Measurements from ENCODE around the gene SLC37A2.
A peak's percentile ranks its signal among the peaks of the same experiment; 100 is the strongest.
"Not testable (repeated sequence)": the region's sequence is repeated elsewhere in the genome, so short reads cannot be mapped to it uniquely, and the experiment has no call there.

The SLC37A2 gene

DNA sequence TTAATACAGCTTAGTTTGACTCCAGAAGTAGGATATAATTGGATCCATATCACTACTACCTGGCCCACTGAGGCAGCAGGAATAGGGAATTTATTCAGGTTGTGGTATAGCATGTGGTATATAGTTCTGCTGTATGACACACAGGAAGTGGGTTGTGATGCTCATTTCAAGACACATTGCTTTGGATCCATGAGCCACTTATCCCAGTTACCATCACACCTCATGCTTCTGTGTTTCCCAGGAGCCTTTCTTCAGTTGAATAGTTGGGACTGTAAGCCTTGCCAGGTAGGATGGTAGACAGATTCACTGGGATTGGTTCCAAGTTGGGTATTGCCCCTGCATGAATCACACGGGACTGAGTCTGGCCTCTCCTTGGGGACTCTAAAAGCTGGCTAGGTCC is 9.9 kb upstream of the SLC37A2 start:
- H3K4me1 ChIP-seq, result peaks cover 0 to 4% (median 0%) of the 10 kb centered on the region in 10 experiments; a peak in 2 of 20 replicates

DNA sequence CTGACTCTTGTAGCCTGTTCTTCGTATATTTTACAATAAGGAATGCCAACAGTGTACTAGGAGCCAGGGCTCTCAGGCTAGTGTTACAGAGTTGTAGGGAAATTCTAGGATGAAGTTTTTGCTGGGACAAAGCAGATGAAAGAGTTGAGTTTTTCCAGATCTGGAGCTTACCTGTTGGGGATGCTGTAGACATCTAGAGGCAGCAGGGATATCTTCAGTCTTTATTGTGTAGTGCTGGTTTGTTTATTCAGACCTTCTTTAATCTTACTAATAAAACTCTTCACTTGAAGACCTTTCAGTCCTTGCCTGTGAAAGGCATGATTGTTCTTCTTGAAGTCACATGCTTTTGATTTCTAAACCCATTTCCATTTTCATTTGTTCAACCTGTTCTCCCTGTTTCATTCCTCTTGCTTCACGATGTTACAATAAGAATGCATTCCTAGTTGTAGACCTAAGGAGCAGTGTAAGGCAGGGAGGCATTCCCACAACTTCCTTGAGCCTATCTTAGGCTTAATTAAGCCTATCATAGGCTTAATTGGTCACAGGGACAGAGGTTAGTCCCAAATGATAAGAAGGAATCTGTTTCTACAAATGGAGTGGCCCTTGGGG is 7.9 kb upstream of the SLC37A2 start:
- H3K36me3 ChIP-seq, result no peaks in the 10 kb centered on the region
- no peaks in the 10 kb centered on the region for H4K20me1 ChIP-seq
- H3K4me2 ChIP-seq, result no peak overlapping the region
- H3K9ac ChIP-seq, result no peak overlapping the region
- H3K9me3 ChIP-seq (replicated peaks in 1 of 11), result no peaks in the 10 kb centered on the region
- peaks cover 0 to 4% (median 0%) of the 10 kb centered on the region in 10 experiments; a peak in 2 of 20 replicates for H3K4me1 ChIP-seq
- H3K27me3 ChIP-seq, result peaks cover 0 to 1% (median 0%) of the 10 kb centered on the region in 11 experiments; a peak in 1 of 22 replicates
- TF ChIP-seq Cebpa-rat (IDR thresholded peaks at IDR 0.05), result no peak
- no peak overlapping the region for H3K27ac ChIP-seq
- H3K4me3 ChIP-seq, result no peak overlapping the region

More for the DNA sequence above, 9.9 kb upstream of the SLC37A2 start:
- no peaks in the 10 kb centered on the region for H3K9me3 ChIP-seq (replicated peaks in 1 of 11)
- no peak overlapping the region for H3K9ac ChIP-seq
- H3K4me2 ChIP-seq, result no peak overlapping the region
- H3K4me3 ChIP-seq, result no peak overlapping the region
- TF ChIP-seq Cebpa-rat (IDR thresholded peaks at IDR 0.05), result no peak
- H3K27ac ChIP-seq, result no peak overlapping the region
- no peaks in the 10 kb centered on the region for H3K27me3 ChIP-seq
- no peaks in the 10 kb centered on the region for H4K20me1 ChIP-seq
- no peaks in the 10 kb centered on the region for H3K36me3 ChIP-seq

DNA sequence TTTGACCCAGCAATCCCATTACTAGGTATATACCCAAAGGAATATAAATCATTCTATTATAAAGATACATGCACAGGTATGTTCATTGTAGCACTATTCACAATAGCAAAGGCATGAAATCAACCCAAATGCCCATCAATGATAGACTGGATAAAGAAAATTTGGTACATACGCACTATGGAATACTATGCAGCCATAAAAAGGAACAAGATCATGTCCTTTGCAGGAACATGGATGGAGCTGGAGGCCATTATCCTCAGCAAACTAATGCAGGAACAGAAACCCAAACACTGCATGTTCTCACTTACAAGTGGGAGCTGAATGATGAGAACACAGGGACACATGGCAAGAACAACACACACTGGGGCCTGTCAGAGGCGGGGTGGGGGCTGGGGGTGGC is 7.0 kb upstream of the SLC37A2 start:
- not testable (repeated sequence) for H3K4me3 ChIP-seq; H3K27ac ChIP-seq; H3K9me3 ChIP-seq (replicated peaks in 1 of 11); H3K4me1 ChIP-seq; H3K36me3 ChIP-seq; H4K20me1 ChIP-seq; H3K9ac ChIP-seq; H3K4me2 ChIP-seq
- peaks cover 0 to 10% (median 6%) of the 10 kb centered on the region in 11 experiments; a peak in 16 of 22 replicates for H3K27me3 ChIP-seq

DNA sequence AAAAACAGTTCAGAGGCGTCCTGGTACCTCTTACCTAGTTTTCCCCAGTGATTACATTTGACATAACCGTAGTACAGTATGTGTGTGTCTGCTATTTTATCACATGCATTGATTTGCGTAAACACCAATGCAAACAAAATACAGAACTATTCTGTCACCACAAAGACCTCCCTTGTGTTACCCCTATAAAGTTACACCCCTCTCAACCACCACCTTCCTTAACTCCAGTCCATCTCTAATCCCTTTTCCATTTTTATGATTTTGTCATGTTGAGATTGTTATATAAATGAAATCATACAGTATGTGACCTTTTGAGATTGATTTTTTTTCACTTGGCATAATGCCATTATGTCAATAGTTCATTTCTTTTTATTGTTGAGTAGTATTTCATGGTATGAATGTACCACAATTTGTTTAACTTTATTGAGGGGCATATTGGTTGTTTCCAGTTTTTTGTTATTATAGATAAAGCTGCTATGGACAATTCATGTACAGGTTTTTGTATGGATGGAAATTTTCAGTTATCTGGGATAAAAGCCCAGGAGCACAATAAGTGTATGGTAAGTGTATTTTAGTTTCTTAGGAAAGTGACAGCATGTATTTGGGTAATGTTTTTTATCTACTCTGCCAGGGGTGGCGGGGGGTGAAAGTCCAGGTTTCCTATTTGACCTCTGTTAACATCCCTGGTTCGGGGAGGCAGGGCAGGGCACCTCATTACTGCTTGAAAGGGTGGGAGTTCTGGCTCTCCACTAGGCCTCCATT is 6.0 kb upstream of the SLC37A2 start:
- no peaks in the 10 kb centered on the region for H4K20me1 ChIP-seq
- no peak overlapping the region for H3K27ac ChIP-seq
- no peak overlapping the region for H3K9ac ChIP-seq
- no peak overlapping the region for H3K4me3 ChIP-seq
- H3K4me1 ChIP-seq, result peaks cover 0 to 4% (median 0%) of the 10 kb centered on the region in 10 experiments; a peak in 5 of 20 replicates
- H3K9me3 ChIP-seq (replicated peaks in 1 of 11), result no peaks in the 10 kb centered on the region
- H3K36me3 ChIP-seq, result no peaks in the 10 kb centered on the region
- TF ChIP-seq Cebpa-rat (IDR thresholded peaks at IDR 0.05), result no peak
- H3K4me2 ChIP-seq, result no peak overlapping the region
- H3K27me3 ChIP-seq, result peaks cover 0 to 20% (median 16%) of the 10 kb centered on the region in 11 experiments; a peak in 18 of 22 replicates

DNA sequence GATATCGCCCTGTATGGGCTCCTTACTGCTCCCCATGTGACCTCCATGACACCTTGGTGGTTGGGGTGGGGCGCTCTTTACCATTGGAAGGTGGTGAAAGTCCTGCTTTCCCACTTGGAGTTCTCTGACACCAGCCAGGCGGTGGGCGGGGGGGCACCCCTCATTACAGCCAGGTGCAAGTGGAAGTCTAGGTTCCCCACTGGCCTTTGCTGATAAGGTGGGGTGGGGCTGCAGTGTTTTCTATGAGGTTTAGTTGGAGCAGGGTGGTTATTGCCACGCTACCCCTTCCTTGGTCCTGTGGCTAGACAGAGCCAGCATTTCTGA is 5.5 kb upstream of the SLC37A2 start:
- H3K27ac ChIP-seq, result no peak overlapping the region
- peaks cover 0 to 10% (median 4%) of the 10 kb centered on the region in 10 experiments; a peak in 10 of 20 replicates for H3K4me1 ChIP-seq
- H3K27me3 ChIP-seq, result peaks cover 0 to 26% (median 21%) of the 10 kb centered on the region in 11 experiments; a peak in 18 of 22 replicates
- H4K20me1 ChIP-seq, result no peaks in the 10 kb centered on the region
- no peaks in the 10 kb centered on the region for H3K36me3 ChIP-seq
- no peak overlapping the region for H3K9ac ChIP-seq
- no peak overlapping the region for H3K4me2 ChIP-seq
- no peak overlapping the region for H3K4me3 ChIP-seq
- no peaks in the 10 kb centered on the region for H3K9me3 ChIP-seq (replicated peaks in 1 of 11)
- TF ChIP-seq Cebpa-rat (IDR thresholded peaks at IDR 0.05), result no peak

DNA sequence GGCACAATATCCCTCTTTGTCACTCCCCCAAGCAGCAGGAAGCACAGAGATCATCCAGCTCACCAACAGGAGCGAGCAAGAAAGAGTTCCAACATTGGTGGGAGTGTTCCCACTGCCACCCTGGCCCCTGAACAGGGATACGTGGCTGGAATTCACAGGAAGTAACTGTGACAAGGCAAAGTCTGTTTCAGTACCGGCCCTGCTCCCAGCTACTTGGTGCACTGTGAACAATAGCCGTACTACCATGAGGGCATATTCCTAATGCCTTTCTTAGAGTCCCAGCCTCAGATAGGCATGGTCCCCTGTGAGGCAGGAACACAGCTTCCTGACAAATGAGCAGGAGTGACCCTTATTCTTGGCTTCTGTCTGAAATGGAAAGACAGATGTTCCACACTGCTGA is 1.8 kb upstream of the SLC37A2 start:
- H3K4me1 ChIP-seq, result peaks cover 10 to 36% (median 16%) of the 10 kb centered on the region in 10 experiments
- H3K36me3 ChIP-seq, result no peaks in the 10 kb centered on the region
- no peak overlapping the region for H3K27ac ChIP-seq
- no peak overlapping the region for H3K4me3 ChIP-seq
- H3K9me3 ChIP-seq (replicated peaks in 1 of 11), result no peaks in the 10 kb centered on the region
- H3K4me2 ChIP-seq, result no peak overlapping the region
- no peak for TF ChIP-seq Cebpa-rat (IDR thresholded peaks at IDR 0.05)
- H3K27me3 ChIP-seq, result peaks cover 0 to 62% (median 57%) of the 10 kb centered on the region in 11 experiments; a peak in 20 of 22 replicates
- no peak overlapping the region for H3K9ac ChIP-seq
- 0 out of 22 replicates have a peak, but pooled peaks cover 0 to 8% (median 0%) of the 10 kb centered on the region in 11 experiments for H4K20me1 ChIP-seq

DNA sequence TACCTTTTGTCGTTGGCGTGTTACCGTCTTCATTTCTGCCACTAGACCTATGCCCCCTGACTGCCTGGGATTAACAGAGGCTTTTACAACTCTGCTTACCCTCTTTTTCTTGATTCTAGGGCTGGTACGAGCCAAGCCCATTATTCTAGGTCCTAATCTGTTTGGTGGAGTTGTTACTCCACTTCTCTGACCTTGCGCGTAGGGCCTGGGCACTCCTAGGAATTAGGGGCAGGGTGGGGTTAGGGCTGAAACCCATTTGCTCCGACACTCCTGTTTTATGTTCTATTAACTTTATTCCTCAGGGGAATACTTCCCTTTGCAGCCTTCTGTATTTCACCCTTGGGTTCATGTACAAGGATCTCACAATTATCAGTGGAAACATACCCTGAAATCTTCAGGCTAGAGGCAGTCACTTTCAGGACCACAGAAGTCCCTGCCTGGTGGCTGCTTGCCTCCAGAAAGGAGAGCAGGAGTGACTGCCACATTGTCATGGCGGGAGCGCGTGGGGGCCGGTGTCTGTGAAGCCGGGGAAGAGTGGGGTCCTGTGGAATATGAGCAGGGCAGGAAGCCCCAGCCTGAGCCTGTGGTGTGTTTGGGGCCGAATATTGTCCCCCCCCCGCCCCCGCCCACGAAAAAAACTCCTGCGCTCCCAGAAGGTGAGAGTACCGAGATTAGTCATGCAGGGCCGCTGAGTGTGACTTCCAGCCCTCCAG is 731 bp upstream of the SLC37A2 start:
- Histone ChIP-seq H3K27me3 (peaks cover 0 to 63% (median 57%) of the 10 kb centered on the region in 11 experiments; a peak in 20 of 22 replicates), H3K27ac (peak overlapping the region in 6 of 11 experiments; percentile 77 to 88 (median 86); a peak in 12 of 22 replicates)

DNA sequence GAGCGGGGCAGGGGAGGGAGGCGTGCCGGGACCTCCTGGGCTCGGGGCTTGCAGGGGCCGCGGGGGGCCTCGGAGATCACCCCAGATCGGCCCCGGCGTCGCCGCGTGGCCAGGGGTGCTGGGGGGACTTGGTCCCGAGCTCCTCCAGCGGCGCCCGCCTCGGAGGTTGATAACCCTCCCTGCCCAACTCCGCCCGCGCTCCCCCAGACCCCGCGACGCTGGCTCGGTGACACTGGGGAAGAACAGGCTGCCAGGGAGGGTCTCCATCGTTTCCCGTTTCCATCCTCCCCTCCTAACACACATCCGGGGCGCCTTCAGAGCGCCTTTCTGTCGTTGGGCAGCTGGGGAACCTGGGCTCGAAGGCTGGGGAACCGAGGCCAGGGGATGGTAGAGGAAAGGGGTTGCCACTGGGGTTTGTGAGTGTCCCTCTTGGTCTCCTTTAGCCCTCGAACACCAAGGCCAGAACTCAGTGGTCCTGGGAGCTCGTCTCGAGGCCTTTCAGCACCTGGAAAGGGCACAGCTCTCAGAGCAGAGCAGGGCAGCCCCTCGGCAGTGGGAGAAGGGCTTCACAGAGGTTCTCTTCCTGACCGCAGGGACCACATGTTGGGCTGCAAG is 431 bp downstream of the SLC37A2 start:
- no peaks in the 10 kb centered on the region for H3K9me3 ChIP-seq (replicated peaks in 1 of 11)
- no peaks in the 10 kb centered on the region for H3K36me3 ChIP-seq
- peak overlapping the region; percentile 49 to 91 (median 77) for H3K9ac ChIP-seq
- no peak for TF ChIP-seq Cebpa-rat (IDR thresholded peaks at IDR 0.05)
- H3K4me1 ChIP-seq, result peaks cover 11 to 56% (median 21%) of the 10 kb centered on the region in 10 experiments
- peak overlapping the region; percentile 52 to 84 (median 66) for H3K4me3 ChIP-seq
- H4K20me1 ChIP-seq, result 0 out of 22 replicates have a peak, but pooled peaks cover 0 to 8% (median 0%) of the 10 kb centered on the region in 11 experiments
- H3K4me2 ChIP-seq, result peak overlapping the region; percentile 82 to 98 (median 95)
- H3K27ac ChIP-seq, result peak overlapping the region in 10 of 11 experiments; percentile 18 to 88 (median 78); a peak in 19 of 22 replicates
- H3K27me3 ChIP-seq, result peaks cover 0 to 63% (median 57%) of the 10 kb centered on the region in 11 experiments; a peak in 20 of 22 replicates

More for the DNA sequence above, 731 bp upstream of the SLC37A2 start:
- Histone ChIP-seq H3K4me2 (peak overlapping the region; percentile 82 to 98 (median 95)), H3K9ac (peak overlapping the region; percentile 49 to 91 (median 77); a peak in 16 of 22 replicates), H3K4me1 (peaks cover 10 to 44% (median 17%) of the 10 kb centered on the region in 10 experiments), H4K20me1 (0 out of 22 replicates have a peak, but pooled peaks cover 0 to 8% (median 0%) of the 10 kb centered on the region in 11 experiments), H3K9me3 (replicated peaks in 1 of 11) (no peaks in the 10 kb centered on the region), H3K36me3 (no peaks in the 10 kb centered on the region), H3K4me3 (peak overlapping the region; percentile 52 to 84 (median 66))
- no peak for TF ChIP-seq Cebpa-rat (IDR thresholded peaks at IDR 0.05)

Measured in BLaER1 treated with 17β-estradiol and CSF1 and Interleukin-3, amounts not matched to agents 10 nM and 100 nM (cell line).